NCI-H2196 (cell line): ENCODE measurements around the gene GATAD2B.
"Not testable (repeated sequence)": the region's sequence is repeated elsewhere in the genome, so short reads cannot be mapped to it uniquely, and the experiment has no call there.

Experiments used
- DNase-seq: peaks from one replicate; lab custom pipeline; 2025; ENCODE audit not compliant: unreplicated experiment; lab: John Stamatoyannopoulos, UW

Gene GATAD2B

GRCh38 chr1:153767519-153767918 is 155.3 kb downstream of the GATAD2B start:
- no peak for DNase-seq

- not testable (repeated sequence) for DNase-seq
Observed at GRCh38 chr1:153766663-153767062, 156.1 kb downstream of the GATAD2B start.

GRCh38 chr1:153764310-153764709 is 158.5 kb downstream of the GATAD2B start:
- DNase-seq = no peak

- DNase-seq = no peak
Observed at GRCh38 chr1:153763365-153764225, 159.2 kb downstream of the GATAD2B start.

- DNase-seq = no peak
Observed at GRCh38 chr1:153760440-153760839, 162.3 kb downstream of the GATAD2B start.
